COLO668 (cell line): Measurements from ENCODE around the gene IL4.
"Not testable (repeated sequence)": the region's sequence is repeated elsewhere in the genome, so short reads cannot be mapped to it uniquely, and the experiment has no call there.

Source experiments
- DNase-seq: peaks from one replicate; lab custom pipeline; 2025; ENCODE audit not compliant: unreplicated experiment; lab: John Stamatoyannopoulos, UW

The IL4 gene

GRCh38 chr5:132691755-132692631 is 18.2 kb downstream of the IL4 start:
- not testable (repeated sequence) for DNase-seq

- DNase-seq = no peak
Observed at GRCh38 chr5:132692632-132692967, 18.8 kb downstream of the IL4 start.

GRCh38 chr5:132695956-132696355 is 22.2 kb downstream of the IL4 start:
- no peak for DNase-seq

GRCh38 chr5:132704875-132705274 is 31.1 kb downstream of the IL4 start:
- no peak for DNase-seq

GRCh38 chr5:132708645-132709044 is 34.9 kb downstream of the IL4 start:
- DNase-seq = no peak

- no peak for DNase-seq
Observed at GRCh38 chr5:132714456-132715307, 40.9 kb downstream of the IL4 start.

- DNase-seq = no peak
Observed at GRCh38 chr5:132718544-132719312, 44.9 kb downstream of the IL4 start.

GRCh38 chr5:132725745-132726144 is 52.0 kb downstream of the IL4 start:
- no peak for DNase-seq

- DNase-seq = no peak
Observed at GRCh38 chr5:132729896-132730295, 56.1 kb downstream of the IL4 start.
